H1 (cell line): ENCODE data around the gene TP63. TPM values are rescaled to one million over a fixed set of nuclear protein-coding genes. Genes with fewer than 3 reads are reported as not detected.

Experiments used
- CTCF ChIA-PET: fragments of 300-600 bp; sonication (Branson Sonifier 250); formaldehyde crosslinking; loops from one replicate; lab custom pipeline; 2021; ENCODE audit not compliant: partially characterized antibody; lab: Charles Lee
- POLR2A ChIA-PET: fragments of 300-600 bp; sonication (Branson Sonifier 250); formaldehyde crosslinking; loops from one replicate; lab custom pipeline; 2021; ENCODE audit warnings: inconsistent platforms; ENCODE audit not compliant: partially characterized antibody; lab: Charles Lee
- DNase-seq, 2 experiments: peaks; one replicate each; pipeline versions ENCODE4 v3.0.0 to v3.0.0-alpha.2; 2010 to 2022; ENCODE audit warnings: low spot score in 2 of 2, low read depth in 1 of 2, mixed read lengths in 1 of 2
- FAIRE-seq: peaks from 2 replicates; lab custom pipeline; 2011; peaks lifted over from hg19 to GRCh38; lab: Jason Lieb, UNC
- H2AFZ ChIP-seq: 2 replicates; pipeline ENCODE4 v1.8.1; 2012; ENCODE audit warnings: low read length, inconsistent platforms
- H2AK5ac ChIP-seq: 2 replicates; pipeline ENCODE4 v1.6.1; 2013; ENCODE audit warnings: low read depth, low read length
- H2BK120ac ChIP-seq: replicated peaks from 2 replicates; pipeline ENCODE3; 2013; ENCODE audit warnings: low read depth, low read length, inconsistent platforms
- H2BK12ac ChIP-seq: 2 replicates; pipeline ENCODE4 v1.6.1; 2013; ENCODE audit warnings: low read depth, low read length
- H2BK15ac ChIP-seq: 2 replicates; pipeline ENCODE4 v1.6.1; 2013; ENCODE audit warnings: low read length
- H2BK20ac ChIP-seq: 2 replicates; pipeline ENCODE4 v1.6.1; 2013; ENCODE audit warnings: low read length
- H2BK5ac ChIP-seq: 2 replicates; pipeline ENCODE4 v1.6.1; 2013; ENCODE audit warnings: low read depth, low read length
- H3K14ac ChIP-seq: 2 replicates; pipeline ENCODE4 v1.6.1; 2013; ENCODE audit warnings: inconsistent platforms; ENCODE audit not compliant: insufficient read length
- H3K18ac ChIP-seq: 2 replicates; pipeline ENCODE4 v1.6.1; 2013; ENCODE audit warnings: low read length; ENCODE audit errors: extremely low read depth
- H3K23ac ChIP-seq: 2 replicates; pipeline ENCODE4 v1.6.1; 2013; ENCODE audit warnings: inconsistent platforms; ENCODE audit not compliant: insufficient read length
- H3K23me2 ChIP-seq: 2 replicates; pipeline ENCODE4 v1.6.1; 2013; ENCODE audit warnings: low read depth, low read length
- H3K27ac ChIP-seq: 2 replicates; pipeline ENCODE4 v1.6.1; 2011; ENCODE audit warnings: low read depth, low read length, inconsistent platforms
- H3K27me3 ChIP-seq, 4 experiments: replicated peaks in 1 of 4; 1 replicate in 1 of 4; 2 replicates in 3 of 4; pipeline versions ENCODE4 v1.6.1 to v1.8.1; 2011 to 2013; ENCODE audit warnings: low read length in 3 of 4, mild to moderate bottlenecking in 3 of 4, inconsistent platforms in 2 of 4, mixed read lengths in 2 of 4, moderate library complexity in 1 of 4; ENCODE audit not compliant: control insufficient read depth in 3 of 4, insufficient read depth in 3 of 4; ENCODE audit errors: extremely low read depth in 1 of 4
- H3K36me3 ChIP-seq, 4 experiments: 2 replicates each; pipeline versions ENCODE4 v1.6.1 to v1.8.1; 2011 to 2013; ENCODE audit warnings: mild to moderate bottlenecking in 4 of 4, low read length in 3 of 4, moderate library complexity in 2 of 4, control low read depth in 1 of 4, inconsistent platforms in 1 of 4; ENCODE audit not compliant: insufficient read depth in 4 of 4, control insufficient read depth in 2 of 4
- H3K4ac ChIP-seq: replicated peaks from 2 replicates; pipeline ENCODE3; 2013; ENCODE audit warnings: low read length, low read depth, mixed read lengths, inconsistent platforms; ENCODE audit not compliant: insufficient read length
- H3K4me1 ChIP-seq, 4 experiments: replicated peaks in 1 of 4; 1 replicate in 1 of 4; 2 replicates in 3 of 4; pipeline versions ENCODE4 v1.6.1 to v1.8.1; 2011 to 2013; ENCODE audit warnings: low read length in 3 of 4, inconsistent platforms in 2 of 4, mixed read lengths in 1 of 4; ENCODE audit not compliant: insufficient read depth in 4 of 4, control insufficient read depth in 3 of 4
- H3K4me2 ChIP-seq, 2 experiments: 2 replicates each; pipeline versions ENCODE4 v1.6.1 to v1.8.1; 2011 to 2013; ENCODE audit warnings: low read depth in 2 of 2, low read length in 2 of 2, control low read depth in 1 of 2, inconsistent platforms in 1 of 2, mild to moderate bottlenecking in 1 of 2; ENCODE audit not compliant: insufficient read depth in 1 of 2
- H3K4me3 ChIP-seq, 4 experiments: fragments of 200-600, 300-600 bp in 1 of 4; sonication (generic), shearing (Covaris generic), sonication (Bioruptor Twin) in 1 of 4; 2 replicates each; pipeline versions ENCODE4 v1.5.1 to v1.8.1; 2011 to 2016; ENCODE audit warnings: low read length in 4 of 4, low read depth in 3 of 4, control low read depth in 2 of 4, inconsistent platforms in 2 of 4, mild to moderate bottlenecking in 2 of 4, mixed read lengths in 1 of 4, moderate library complexity in 1 of 4; ENCODE audit not compliant: insufficient read depth in 2 of 4; ENCODE audit errors: extremely low read depth in 1 of 4
- H3K56ac ChIP-seq: replicated peaks from 2 replicates; pipeline ENCODE3; 2013; ENCODE audit warnings: low read depth, mild to moderate bottlenecking, mixed read lengths, low read length, inconsistent platforms; ENCODE audit not compliant: insufficient read length
- H3K79me1 ChIP-seq: 2 replicates; pipeline ENCODE4 v1.6.1; 2013; ENCODE audit warnings: low read depth, low read length, control low read depth
- H3K79me2 ChIP-seq, 2 experiments: 2 replicates each; pipeline versions ENCODE4 v1.6.1 to v1.8.1; 2012 to 2013; ENCODE audit warnings: low read length in 2 of 2, mild to moderate bottlenecking in 2 of 2, inconsistent platforms in 1 of 2; ENCODE audit not compliant: insufficient read depth in 2 of 2, control insufficient read depth in 1 of 2
- H3K9ac ChIP-seq, 4 experiments: replicated peaks in 1 of 4; 1 replicate in 1 of 4; 2 replicates in 3 of 4; pipeline versions ENCODE4 v1.6.1 to v1.8.1; 2011 to 2013; ENCODE audit warnings: low read depth in 3 of 4, low read length in 3 of 4, control low read depth in 2 of 4, mild to moderate bottlenecking in 2 of 4, moderate library complexity in 2 of 4, inconsistent platforms in 1 of 4; ENCODE audit errors: extremely low read depth in 1 of 4
- H3K9me3 ChIP-seq, 2 experiments: 2 replicates each; pipeline versions ENCODE4 v1.6.1 to v1.8.1; 2012 to 2013; ENCODE audit warnings: mild to moderate bottlenecking in 2 of 2, moderate library complexity in 2 of 2, control low read depth in 1 of 2, inconsistent platforms in 1 of 2, low read depth in 1 of 2, low read length in 1 of 2, mixed read lengths in 1 of 2; ENCODE audit not compliant: insufficient read depth in 2 of 2
- H4K20me1 ChIP-seq, 2 experiments: replicated peaks in 1 of 2; 2 replicates each; pipeline versions ENCODE3 to v1.8.1; 2011 to 2013; ENCODE audit warnings: inconsistent platforms in 2 of 2, low read length in 2 of 2, mild to moderate bottlenecking in 1 of 2; ENCODE audit not compliant: insufficient read depth in 2 of 2, control insufficient read depth in 1 of 2
- H4K5ac ChIP-seq: 2 replicates; pipeline ENCODE4 v1.6.1; 2013; ENCODE audit warnings: low read length, low read depth, mixed read lengths, inconsistent platforms; ENCODE audit not compliant: insufficient read length
- H4K8ac ChIP-seq: 2 replicates; pipeline ENCODE4 v1.8.0; 2013; ENCODE audit warnings: mild to moderate bottlenecking, moderate library complexity, low read length, inconsistent platforms; ENCODE audit not compliant: insufficient read depth; ENCODE audit errors: extremely low read depth
- H4K91ac ChIP-seq: replicated peaks from 2 replicates; pipeline ENCODE3; 2013; ENCODE audit warnings: low read length, mixed read lengths, inconsistent platforms; ENCODE audit not compliant: insufficient read length
- POLR2A ChIP-seq, 2 experiments: IDR thresholded peaks; 1 replicate in 1 of 2; 2 replicates in 1 of 2; pipeline ENCODE4 v1.6.1; 2011; ENCODE audit warnings: low read depth in 2 of 2, low read length in 2 of 2, mild to moderate bottlenecking in 2 of 2; ENCODE audit errors: control extremely low read depth in 1 of 2
- ZNF274 ChIP-seq: IDR thresholded peaks from 2 replicates; pipeline ENCODE4 v1.7.0; 2012; ENCODE audit warnings: low read length, borderline replicate concordance; ENCODE audit errors: extremely low read depth
- WGBS, 2 experiments: shearing (Covaris generic) in 1 of 2; methylation state at CpG; one replicate each; pipeline versions ENCODE4 v1.1.6 to v1.1.7; 2013 to 2015; ENCODE audit warnings: low lambda C conversion rate in 2 of 2, mixed read lengths in 2 of 2, inconsistent platforms in 1 of 2, low coverage in 1 of 2, missing lambda C conversion rate in 1 of 2; ENCODE audit not compliant: insufficient replicate concordance in 2 of 2, insufficient coverage in 1 of 2, insufficient read length in 1 of 2; ENCODE audit errors: extremely low coverage in 1 of 2, missing lambda C conversion rate in 1 of 2; 5-methylcytosine and 5-hydroxymethylcytosine counted together
- polyA plus RNA-seq, 7 experiments: library from polyadenylated mRNA; depleted of rRNA in 3 of 7; stranded (reverse) in 5 of 7; unstranded in 2 of 7; fragments of >200 nt in 5 of 7; fragments of 200-250 nt in 2 of 7; gene quantifications; 1 replicate in 5 of 7; 2 replicates in 1 of 7; 4 replicates in 1 of 7; pipeline versions ENCODE4 v1.2.1 to v1.2.3, GENCODE V29; 2011 to 2013; ENCODE audit warnings: missing spikeins in 2 of 7, mixed read lengths in 2 of 7
- total RNA-seq: library from RNA; stranded (reverse); fragmentation: NEBNext Ultra II Directional; extraction: Animal tissue kit (Norgen Biotek cat#: 25700); gene quantifications from 2 replicates; pipeline ENCODE4 v1.2.1, GENCODE V29; 2021

The TP63 gene
- total and polyA plus RNA-seq, 2 of the 8 experiments (the other 6 are each of a cell fraction or from before 2014, with no cell fraction given) = not detected

DNA sequence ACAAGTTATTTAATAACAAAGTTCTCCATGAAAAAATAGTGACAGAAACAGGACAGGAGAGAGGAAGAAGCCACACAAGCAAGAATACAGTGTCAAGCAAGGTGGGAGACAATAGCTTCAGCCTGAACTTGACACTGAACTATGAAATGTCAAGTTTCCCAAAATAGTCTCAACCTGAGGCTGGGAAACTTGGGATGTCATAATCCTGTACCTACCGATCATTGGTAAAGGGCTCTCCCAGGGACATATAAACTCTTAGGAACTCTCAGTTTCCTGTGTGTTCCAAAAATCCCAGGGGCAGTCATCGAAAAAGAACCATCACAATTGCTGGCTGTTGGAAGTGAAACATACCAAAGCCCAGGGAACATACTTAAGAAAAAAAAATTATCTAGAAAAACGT is 277.9 kb downstream of the TP63 start:
- H3K27ac ChIP-seq = no peak overlapping the region
- no peaks in the 10 kb centered on the region for H3K9me3 ChIP-seq
- no peaks in the 10 kb centered on the region for H4K20me1 ChIP-seq
- no peaks in the 10 kb centered on the region for H3K36me3 ChIP-seq
- no peak overlapping the region for H3K56ac ChIP-seq
- no peak overlapping the region for H3K14ac ChIP-seq
- no peak overlapping the region for H3K18ac ChIP-seq
- H2BK120ac ChIP-seq = no peak overlapping the region
- H3K4me3 ChIP-seq = no peak overlapping the region
- FAIRE-seq (no peak), DNase-seq (no peak)
- WGBS, 2 experiments = 87% methylated on average over 3 of the region's 3 CpGs; no CpG with 5 or more reads in 1 of the 2 experiments
- ChIA-PET POLR2A (no interaction called here), CTCF (no interaction called here)
- H4K8ac ChIP-seq = no peak overlapping the region
- no peak overlapping the region for H4K5ac ChIP-seq
- no peak overlapping the region for H3K23ac ChIP-seq
- H2AFZ ChIP-seq = no peak overlapping the region
- no peak overlapping the region for H2BK15ac ChIP-seq
- no peak overlapping the region for H3K4me2 ChIP-seq
- H2AK5ac ChIP-seq = no peak overlapping the region
- no peaks in the 10 kb centered on the region for H3K4me1 ChIP-seq
- no peak overlapping the region for H2BK20ac ChIP-seq
- no peak overlapping the region for H3K4ac ChIP-seq
- H3K9ac ChIP-seq = no peak overlapping the region
- no peaks in the 10 kb centered on the region for H3K23me2 ChIP-seq
- no peaks in the 10 kb centered on the region for H3K27me3 ChIP-seq
- H3K79me1 ChIP-seq = no peaks in the 10 kb centered on the region
- no peaks in the 10 kb centered on the region for H3K79me2 ChIP-seq
- TF ChIP-seq ZNF274 (no peak), POLR2A (IDR thresholded peaks at IDR 0.05; ENCODE audit: control extremely low read depth in 1 of 2, low read depth in 2 of 2, low read length in 2 of 2) (no peak)
- H2BK5ac ChIP-seq = no peak overlapping the region
- H2BK12ac ChIP-seq = no peak overlapping the region
- H4K91ac ChIP-seq = no peak overlapping the region
